Measurements from ENCODE around the gene OGN. TPM values are rescaled to one million over a fixed set of nuclear protein-coding genes. Genes with fewer than 3 reads are reported as not detected.
"Not testable (repeated sequence)": the region's sequence is repeated elsewhere in the genome, so short reads cannot be mapped to it uniquely, and the experiment has no call there.

The OGN gene
- not detected in 2 replicates for total RNA-seq

- no peak for DNase-seq (ENCODE audit: low read depth)
Observed at GRCh38 chr9:92404042-92404836, at the start of gene OGN. OGN (minus strand) TSS chr9:92404578; CDS start chr9:92403407, 1,171 bp downstream.

GRCh38 chr9:92446536-92446935 is 42.2 kb upstream of the OGN start:
- DNase-seq (ENCODE audit: low read depth), result no peak

GRCh38 chr9:92444841-92445240 is 40.5 kb upstream of the OGN start:
- peak; percentile 8 for DNase-seq (ENCODE audit: low read depth)

DNA sequence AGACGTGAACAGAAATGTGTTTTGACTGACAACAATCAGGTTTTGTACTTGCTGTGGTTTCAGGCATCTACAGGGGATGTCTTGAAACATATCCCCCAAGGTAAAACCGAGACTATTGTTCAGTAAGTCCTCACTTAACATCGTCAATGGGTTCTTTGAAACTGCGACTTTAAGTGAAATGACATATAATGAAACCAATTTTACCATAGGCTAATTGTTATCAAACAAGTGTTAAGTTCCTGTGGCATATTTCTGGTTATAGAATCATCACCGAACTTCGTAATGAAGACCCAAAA is 36.3 kb upstream of the OGN start:
- DNase-seq (ENCODE audit: low read depth), result no peak

GRCh38 chr9:92439921-92440750 is 35.8 kb upstream of the OGN start:
- peak; percentile 16 for DNase-seq (ENCODE audit: low read depth)

DNA sequence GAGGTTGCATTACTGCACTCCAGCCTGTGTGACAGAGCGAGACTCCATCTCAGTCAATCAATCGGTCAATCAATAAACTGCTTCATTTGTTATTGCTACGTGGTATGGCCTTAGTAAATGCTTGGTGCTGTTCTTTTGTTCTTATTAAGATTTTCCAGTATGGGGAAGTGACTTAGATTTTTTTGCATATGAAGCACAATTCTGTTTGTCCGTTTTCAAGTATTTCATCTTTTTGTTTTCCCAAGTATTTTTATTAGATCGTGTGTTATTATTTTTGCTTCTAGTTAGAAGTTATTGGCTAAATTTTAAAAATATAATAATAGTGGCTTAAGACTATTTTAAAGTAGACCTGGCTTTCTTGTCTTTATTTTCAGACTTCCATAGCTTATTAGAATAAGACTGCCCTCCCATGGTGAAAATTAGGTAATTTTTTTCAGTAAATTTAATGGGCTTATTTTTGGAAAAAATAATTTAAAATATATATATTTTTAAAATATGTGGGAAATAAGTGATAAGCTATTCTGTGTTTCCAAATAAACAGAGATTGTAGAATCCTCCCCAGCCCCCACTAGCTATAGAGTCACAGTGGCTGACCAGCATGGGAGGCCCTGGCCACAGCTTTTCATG is 34.6 kb upstream of the OGN start:
- peak; percentile 24 for DNase-seq (ENCODE audit: low read depth)

DNA sequence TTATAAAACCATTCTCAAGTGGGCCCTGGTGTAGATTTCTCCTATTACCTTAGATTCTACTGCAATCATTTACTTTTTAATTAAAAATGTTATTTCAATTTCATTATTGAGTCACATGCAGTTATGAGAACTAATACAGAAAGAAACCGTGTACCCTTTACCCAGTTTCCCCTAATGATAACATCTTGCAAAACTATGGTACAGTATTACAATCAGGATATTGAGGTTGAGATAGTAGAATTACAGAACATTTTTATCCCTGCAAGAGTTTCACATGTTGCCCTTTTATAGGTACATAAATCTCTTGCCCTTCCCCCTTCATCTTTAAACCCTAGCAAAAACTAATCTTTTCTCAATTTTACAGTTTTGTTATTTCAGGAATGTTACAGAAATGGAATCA is 30.9 kb upstream of the OGN start:
- DNase-seq (ENCODE audit: low read depth), result no peak

GRCh38 chr9:92432972-92433548 is 28.7 kb upstream of the OGN start:
- no peak for DNase-seq (ENCODE audit: low read depth)

GRCh38 chr9:92432350-92432749 is 28.0 kb upstream of the OGN start:
- no peak for DNase-seq (ENCODE audit: low read depth)

DNA sequence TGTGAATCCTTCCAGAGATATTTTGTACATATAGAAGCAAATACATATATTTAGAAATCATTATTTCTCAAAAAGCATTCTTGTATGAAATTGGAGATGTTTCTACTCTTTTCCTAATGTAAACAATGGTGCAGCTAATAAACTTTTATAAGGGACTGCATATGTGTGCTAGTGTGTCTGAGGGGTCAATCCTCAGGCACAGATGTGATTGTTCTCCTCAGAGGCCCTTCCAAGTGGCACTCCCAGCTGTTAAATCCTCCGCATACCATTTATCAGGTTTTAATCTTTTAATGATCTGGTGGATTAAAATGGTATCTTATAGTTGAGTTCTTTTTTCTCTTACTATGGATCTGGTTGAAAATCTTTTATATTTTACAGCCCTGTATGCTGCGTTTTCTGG is 25.5 kb upstream of the OGN start:
- no peak for DNase-seq (ENCODE audit: low read depth)

DNA sequence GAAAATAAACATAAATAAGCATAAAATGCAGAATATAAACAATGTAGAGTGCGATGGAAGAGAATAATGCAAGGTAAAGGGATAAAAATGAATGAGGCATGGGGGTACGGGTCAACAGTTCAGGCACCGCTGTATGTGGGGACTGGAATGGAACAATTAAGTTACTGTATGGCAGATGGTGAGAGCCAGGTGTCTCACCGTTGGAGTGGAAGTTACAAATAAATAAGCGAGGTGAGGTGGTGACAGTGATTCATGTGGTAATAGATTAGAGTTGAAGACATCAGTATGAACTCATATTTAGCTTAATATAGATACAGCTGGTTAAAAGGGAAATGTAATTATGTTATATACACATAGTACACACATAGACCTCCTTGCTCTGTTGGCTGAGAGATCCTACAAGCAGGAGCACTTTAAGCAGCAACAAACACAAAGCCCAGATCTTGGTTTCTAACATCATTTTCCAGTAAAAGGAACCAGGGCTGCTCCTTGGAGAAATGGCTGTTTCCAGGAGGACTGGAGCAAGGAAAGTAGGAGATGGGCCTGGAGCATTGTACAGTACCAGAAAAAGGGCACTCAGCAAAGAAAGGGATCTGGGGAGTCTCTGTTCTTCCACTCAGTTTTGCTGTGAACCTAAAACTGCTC is 22.2 kb upstream of the OGN start:
- no peak for DNase-seq (ENCODE audit: low read depth)

GRCh38 chr9:92425474-92425873 is 21.1 kb upstream of the OGN start:
- DNase-seq (ENCODE audit: low read depth), result no peak

- DNase-seq (ENCODE audit: low read depth), result no peak
Observed at GRCh38 chr9:92424340-92424739, 20.0 kb upstream of the OGN start, which contains the start of gene OMD. OMD (minus strand) TSS chr9:92424471; CDS start chr9:92417558, 6,913 bp downstream.

DNA sequence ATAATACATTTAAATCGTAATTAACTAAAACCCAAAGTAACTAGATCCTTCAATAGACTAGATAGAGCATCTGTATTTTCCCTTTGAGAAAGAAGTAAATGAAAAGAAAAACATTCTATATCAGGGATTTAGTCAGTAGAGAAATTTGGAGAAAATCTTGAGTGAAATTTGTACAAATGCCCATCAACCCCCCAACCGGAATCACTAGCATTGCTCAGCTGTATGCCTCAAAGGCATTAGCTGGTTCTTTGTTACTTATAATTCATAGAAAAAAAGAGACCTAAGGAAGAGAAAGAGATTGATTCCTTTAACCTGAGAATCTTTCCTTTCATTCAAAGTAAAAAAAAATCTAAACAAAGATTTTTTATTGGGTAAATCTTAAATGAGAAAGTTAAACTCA is 19.2 kb upstream of the OGN start:
- no peak for DNase-seq (ENCODE audit: low read depth)

DNA sequence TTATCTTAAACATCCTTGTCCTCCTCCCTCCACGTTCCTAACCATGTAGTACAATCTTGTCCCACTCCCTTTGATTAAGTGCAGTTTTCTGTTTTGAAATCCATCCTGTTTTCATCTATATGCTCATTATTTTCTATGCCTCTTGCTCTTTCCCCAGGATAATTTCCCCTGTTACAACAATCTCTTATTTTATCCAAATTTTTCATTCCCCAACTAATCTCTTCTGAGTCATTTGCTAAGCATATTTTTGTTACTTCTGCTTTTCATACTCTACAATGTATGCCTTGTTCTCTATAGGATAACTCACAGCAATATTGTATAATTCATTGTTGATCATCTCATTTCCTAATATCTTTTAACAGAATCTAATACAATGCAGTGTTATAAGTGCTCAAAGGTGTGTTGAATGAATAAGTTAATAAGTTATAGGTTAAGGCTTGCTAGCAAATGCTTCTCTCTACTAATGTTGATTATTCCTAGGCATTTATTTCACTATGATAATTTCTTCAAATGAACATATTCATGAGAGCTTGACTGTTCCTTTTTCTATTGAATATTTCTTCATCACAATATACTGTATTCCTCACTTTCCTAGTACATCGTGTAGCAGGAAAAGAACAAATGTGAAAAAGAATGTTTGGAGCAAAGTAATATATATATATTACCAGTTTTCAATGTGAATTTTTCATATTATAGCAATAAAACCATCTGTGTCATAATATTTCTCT is 18.4 kb upstream of the OGN start:
- no peak for DNase-seq (ENCODE audit: low read depth)

- DNase-seq (ENCODE audit: low read depth), result no peak
Observed at GRCh38 chr9:92414566-92414965, 10.2 kb upstream of the OGN start.

DNA sequence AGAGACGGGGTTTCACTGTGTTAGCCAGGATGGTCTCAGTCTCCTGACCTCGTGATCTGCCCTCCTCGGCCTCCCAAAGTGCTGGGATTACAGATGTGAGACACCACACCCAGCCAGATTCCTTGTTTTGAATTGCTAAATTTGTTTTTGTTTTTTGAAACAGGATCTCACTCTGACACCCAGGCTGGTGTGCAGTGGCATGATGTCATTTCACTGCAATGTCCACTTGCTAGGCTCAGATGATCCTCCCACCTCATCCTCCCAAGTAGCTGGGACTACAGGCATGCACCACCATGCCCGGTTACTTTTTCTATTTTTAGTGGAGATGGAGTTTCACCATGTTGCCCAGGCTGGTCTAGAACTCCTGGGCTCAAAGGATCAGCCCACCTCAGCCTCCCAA is 6.8 kb upstream of the OGN start:
- DNase-seq (ENCODE audit: low read depth), result not testable (repeated sequence)

GRCh38 chr9:92408747-92409478 is 4.5 kb upstream of the OGN start:
- DNase-seq (ENCODE audit: low read depth), result no peak

DNA sequence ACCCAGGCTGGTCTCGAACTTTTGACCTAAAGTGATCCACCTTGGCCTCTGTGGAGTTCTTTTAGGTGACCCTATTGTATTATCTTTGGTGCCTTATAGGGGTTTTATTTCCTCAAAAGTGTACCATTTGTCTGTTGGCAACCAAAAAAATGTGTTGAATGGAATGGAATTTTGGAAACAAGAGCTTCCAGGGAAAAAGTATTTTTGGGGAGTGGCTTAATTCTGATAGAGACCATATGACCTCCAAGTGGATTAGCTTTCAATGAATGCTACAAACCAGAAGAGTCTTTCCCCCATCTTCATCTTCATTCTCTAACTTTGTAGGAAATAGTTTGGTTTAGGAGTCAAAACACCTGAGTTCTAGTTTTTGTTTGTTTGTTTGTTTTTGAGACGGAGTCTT is 3.4 kb upstream of the OGN start:
- no peak for DNase-seq (ENCODE audit: low read depth)

- no peak for DNase-seq (ENCODE audit: low read depth)
Observed at GRCh38 chr9:92406477-92406876, 2.1 kb upstream of the OGN start.
